ENCODE results near the gene SLC13A2.

DNA sequence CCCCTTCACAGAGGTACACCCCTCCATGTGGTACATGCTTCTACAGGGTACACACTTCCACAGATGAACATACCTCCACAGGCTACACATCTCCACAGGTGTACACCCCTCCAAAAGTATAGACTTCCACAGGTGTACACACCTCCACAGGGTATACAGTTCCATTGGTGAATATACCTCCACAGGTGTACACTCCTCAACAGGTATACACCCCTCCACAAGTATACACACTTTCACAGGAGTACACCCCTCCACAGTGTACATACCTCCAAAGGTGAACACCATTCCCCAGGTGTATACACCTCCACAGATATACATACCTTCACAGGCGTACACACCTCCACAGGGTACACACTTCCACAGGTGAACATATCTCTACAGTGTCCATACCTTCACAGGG is 42.1 kb downstream of the SLC13A2 start:
- TF ChIP-seq ZNF274 (IDR thresholded peaks at IDR 0.05; ENCODE audit: low read depth, low read length) (no peak), YY1 (IDR thresholded peaks at IDR 0.05; ENCODE audit: insufficient read depth, insufficient read length) (no peak)
